GM23338 (cell line): ENCODE measurements around the gene RLF. TPM values are rescaled to one million over a fixed set of nuclear protein-coding genes. Genes with fewer than 3 reads are reported as not detected.

Experiments used
- ATAC-seq: fragments of 200-7000 bp; cut with Tn5 transposase; 3 replicates; pipeline ENCODE4 v1.9.1; 2020
- DNase-seq: peaks from one replicate; pipeline ENCODE4 v3.0.0-alpha.2; 2015; ENCODE audit warnings: low spot score
- H2AFZ ChIP-seq: fragments of 200-600 bp; sonication (generic); 2 replicates; pipeline ENCODE4 v1.8.0; 2016; ENCODE audit warnings: antibody characterized with exemption, mild to moderate bottlenecking, moderate library complexity
- H3F3A ChIP-seq: fragments of 200-600 bp; sonication (generic); replicated peaks from 2 replicates; pipeline ENCODE4 v1.8.0; 2017; ENCODE audit warnings: antibody characterized with exemption, mixed run types, low read depth
- H3K27ac ChIP-seq: fragments of 200-600 bp; sonication (generic); 2 replicates; pipeline ENCODE4 v1.6.1; 2016; ENCODE audit warnings: low read depth
- H3K27me3 ChIP-seq: fragments of 200-600 bp; sonication (generic); 2 replicates; pipeline ENCODE4 v1.8.0; 2016; ENCODE audit warnings: mild to moderate bottlenecking, mixed run types, moderate library complexity; ENCODE audit not compliant: insufficient read depth
- H3K36me3 ChIP-seq: fragments of 200-600 bp; sonication (generic); 2 replicates; pipeline ENCODE4 v1.8.0; 2016; ENCODE audit warnings: mild to moderate bottlenecking; ENCODE audit not compliant: insufficient read depth
- H3K4me1 ChIP-seq: fragments of 200-600 bp; sonication (generic); 2 replicates; pipeline ENCODE4 v1.8.0; 2016; ENCODE audit warnings: mild to moderate bottlenecking, moderate library complexity; ENCODE audit not compliant: insufficient read depth
- H3K4me2 ChIP-seq: fragments of 200-600 bp; sonication (generic); 2 replicates; pipeline ENCODE4 v1.7.1; 2017; ENCODE audit warnings: mixed run types
- H3K4me3 ChIP-seq: fragments of 200-600 bp; sonication (generic); 2 replicates; pipeline ENCODE4 v1.6.1; 2016; ENCODE audit warnings: mixed run types
- H3K79me2 ChIP-seq: fragments of 200-600 bp; sonication (generic); replicated peaks from 2 replicates; pipeline ENCODE4 v1.8.0; 2017; ENCODE audit warnings: mild to moderate bottlenecking; ENCODE audit not compliant: insufficient read depth
- H3K9me2 ChIP-seq: fragments of 200-600 bp; sonication (generic); 2 replicates; pipeline ENCODE4 v1.8.0; 2017; ENCODE audit not compliant: insufficient read depth
- H4K20me1 ChIP-seq: fragments of 200-600 bp; sonication (generic); replicated peaks from 2 replicates; pipeline ENCODE4 v1.8.0; 2017; ENCODE audit warnings: mild to moderate bottlenecking; ENCODE audit not compliant: insufficient read depth
- H3K27ac Mint-ChIP-seq: 2 replicates; pipeline ENCODE4 v1.8.0; 2020; ENCODE audit warnings: inconsistent platforms, mild to moderate bottlenecking, moderate library complexity, mixed read lengths
- H3K27me3 Mint-ChIP-seq: 3 replicates; pipeline ENCODE4 v1.8.0; 2022; ENCODE audit warnings: low read depth, mild to moderate bottlenecking, moderate library complexity, mixed read lengths, inconsistent platforms; ENCODE audit not compliant: insufficient read depth, poor library complexity
- H3K36me3 Mint-ChIP-seq: 3 replicates; pipeline ENCODE4 v1.8.0; 2021; ENCODE audit warnings: low read depth, mild to moderate bottlenecking, inconsistent platforms, moderate library complexity, mixed read lengths
- H3K4me1 Mint-ChIP-seq: 3 replicates; pipeline ENCODE4 v1.8.0; 2020; ENCODE audit warnings: mild to moderate bottlenecking, inconsistent platforms, mixed read lengths
- H3K4me3 Mint-ChIP-seq: 3 replicates; pipeline ENCODE4 v1.8.0; 2021; ENCODE audit warnings: moderate library complexity, mild to moderate bottlenecking, inconsistent platforms, mixed read lengths
- H3K9me3 Mint-ChIP-seq: 3 replicates; pipeline ENCODE4 v1.8.0; 2020; ENCODE audit warnings: moderate library complexity, mild to moderate bottlenecking, inconsistent platforms, mixed read lengths
- CREB1 ChIP-seq: fragments of 250-450 bp; sonication (Bioruptor Pico); IDR thresholded peaks from 2 replicates; pipeline ENCODE4 v1.5.0; 2020; ENCODE audit warnings: low read depth, mild to moderate bottlenecking, moderate library complexity
- CTCF ChIP-seq, 2 experiments: fragments of 200-600 bp in 1 of 2; sonication (generic) in 1 of 2; conservative IDR thresholded peaks; 2 replicates each; pipeline versions ENCODE4 v1.5.1 to v1.6.1; 2016 to 2017; ENCODE audit warnings: antibody characterized with exemption in 2 of 2, low read depth in 2 of 2, mild to moderate bottlenecking in 2 of 2, moderate library complexity in 1 of 2
- ETS1 ChIP-seq: IDR thresholded peaks from 2 replicates; pipeline ENCODE4 v1.6.1; 2016; ENCODE audit warnings: antibody characterized with exemption
- EZH2 ChIP-seq: fragments of 200-600 bp; sonication (generic); IDR thresholded peaks from one replicate; pipeline ENCODE4 v1.8.0; 2017; ENCODE audit warnings: antibody characterized with exemption, mild to moderate bottlenecking, low read depth; ENCODE audit not compliant: unreplicated experiment
- EZH2phosphoT487 ChIP-seq: fragments of 200-600 bp; sonication (generic); IDR thresholded peaks from one replicate; pipeline ENCODE4 v1.8.1; 2018; ENCODE audit warnings: antibody characterized with exemption; ENCODE audit not compliant: unreplicated experiment
- JUNB ChIP-seq: IDR thresholded peaks from one replicate; pipeline ENCODE4 v1.6.1; 2016; ENCODE audit warnings: antibody characterized with exemption; ENCODE audit not compliant: unreplicated experiment
- NANOG ChIP-seq: IDR thresholded peaks from 2 replicates; pipeline ENCODE4 v1.6.1; 2016; ENCODE audit warnings: antibody characterized with exemption, borderline replicate concordance
- POLR2AphosphoS5 ChIP-seq: IDR thresholded peaks from 2 replicates; pipeline ENCODE4 v1.6.1; 2016; ENCODE audit warnings: antibody characterized with exemption, low read depth
- STAT1 ChIP-seq: IDR thresholded peaks from one replicate; pipeline ENCODE4 v1.6.1; 2016; ENCODE audit warnings: antibody characterized with exemption; ENCODE audit not compliant: unreplicated experiment
- ZNF114 ChIP-seq: fragments of 250-450 bp; sonication (Bioruptor Pico); IDR thresholded peaks from 2 replicates; pipeline ENCODE4 v1.5.0; 2020; ENCODE audit warnings: mild to moderate bottlenecking, moderate library complexity
- ZNF331 ChIP-seq: fragments of 250-450 bp; sonication (Bioruptor Pico); IDR thresholded peaks from 2 replicates; pipeline ENCODE4 v1.5.0; 2020; ENCODE audit warnings: low read depth, mild to moderate bottlenecking, moderate library complexity
- polyA plus RNA-seq: library from polyadenylated mRNA; unstranded; fragments of >200 nt; fragmentation: Nextera tagmentation; extraction: Ambion mirVana; gene quantifications from 2 replicates; pipeline ENCODE4 v1.2.1, GENCODE V29; 2016
- total RNA-seq: library from RNA; depleted of rRNA; stranded (reverse); fragments of >200 nt; shearing (Covaris generic); gene quantifications from 2 replicates; pipeline ENCODE4 v1.2.3, GENCODE V29; 2014
- TF ChIP-seq, protein P1 (sequence below): fragments of 250-450 bp; sonication (Bioruptor Pico); IDR thresholded peaks from 2 replicates; pipeline ENCODE4 v1.5.0; 2020; ENCODE audit warnings: mild to moderate bottlenecking, moderate library complexity

The RLF gene
- total and polyA plus RNA-seq, 2 experiments from 2014 or later: 6.6 to 21.1 TPM

GRCh38 chr1:40161888-40162397 is 756 bp downstream of the RLF start:
- Mint-ChIP-seq H3K9me3 (no peaks in the 10 kb centered on the region), H3K4me1 (peaks cover 6% of the 10 kb centered on the region), H3K27ac (no peak overlapping the region), H3K27me3 (peaks cover 2% of the 10 kb centered on the region), H3K4me3 (no peak overlapping the region), H3K36me3 (no peaks in the 10 kb centered on the region)
- peaks cover 37% of the 10 kb centered on the region for H4K20me1 ChIP-seq
- H3K9me2 ChIP-seq: no peaks in the 10 kb centered on the region
- no peaks in the 10 kb centered on the region for H3K36me3 ChIP-seq
- DNase-seq (no peak), ATAC-seq (no peak)
- peaks cover 13% of the 10 kb centered on the region for H3K4me1 ChIP-seq
- H3K27me3 ChIP-seq: no peaks in the 10 kb centered on the region
- peak overlapping the region; percentile 66 for H2AFZ ChIP-seq
- peak overlapping the region; percentile 92 for H3K4me3 ChIP-seq
- H3F3A ChIP-seq: 0 out of 2 replicates have a peak, but pooled peaks cover 3% of the 10 kb centered on the region
- peak overlapping the region; percentile 87 for H3K4me2 ChIP-seq
- peak overlapping the region; percentile 82 for H3K27ac ChIP-seq
- TF ChIP-seq ZNF331 (CRISPR knock-in tag): no peak
- no peak for TF ChIP-seq ETS1
- no peak for TF ChIP-seq ZNF114 (CRISPR knock-in tag)
- peaks cover 57% of the 10 kb centered on the region for H3K79me2 ChIP-seq

GRCh38 chr1:40162753-40163441 is 1.7 kb downstream of the RLF start:
- peaks cover 2% of the 10 kb centered on the region for H3K27me3 Mint-ChIP-seq
- H3K36me3 Mint-ChIP-seq: no peaks in the 10 kb centered on the region
- Histone ChIP-seq H4K20me1 (peaks cover 45% of the 10 kb centered on the region), H3K79me2 (peaks cover 67% of the 10 kb centered on the region), H3F3A (0 out of 2 replicates have a peak, but pooled peaks cover 3% of the 10 kb centered on the region), H3K9me2 (no peaks in the 10 kb centered on the region), H3K4me1 (peaks cover 13% of the 10 kb centered on the region), H3K4me3 (peak overlapping the region; percentile 92), H3K27me3 (no peaks in the 10 kb centered on the region), H3K36me3 (no peaks in the 10 kb centered on the region), H3K4me2 (peak overlapping the region; percentile 87), H2AFZ (no peak overlapping the region), H3K27ac (no peak overlapping the region)
- H3K27ac Mint-ChIP-seq: no peak overlapping the region
- peaks cover 6% of the 10 kb centered on the region for H3K4me1 Mint-ChIP-seq
- peak; percentile 21 for DNase-seq
- no peaks in the 10 kb centered on the region for H3K9me3 Mint-ChIP-seq
- no peak overlapping the region for H3K4me3 Mint-ChIP-seq
- ATAC-seq: no peak
- TF ChIP-seq ZNF331 (CRISPR knock-in tag): no peak
- TF ChIP-seq EZH2phosphoT487: no peak
- no peak for TF ChIP-seq CREB1
- no peak for TF ChIP-seq STAT1
- no peak for TF ChIP-seq EZH2
- no peak for TF ChIP-seq JUNB
- no peak for TF ChIP-seq NANOG
- TF ChIP-seq, protein P1, sequence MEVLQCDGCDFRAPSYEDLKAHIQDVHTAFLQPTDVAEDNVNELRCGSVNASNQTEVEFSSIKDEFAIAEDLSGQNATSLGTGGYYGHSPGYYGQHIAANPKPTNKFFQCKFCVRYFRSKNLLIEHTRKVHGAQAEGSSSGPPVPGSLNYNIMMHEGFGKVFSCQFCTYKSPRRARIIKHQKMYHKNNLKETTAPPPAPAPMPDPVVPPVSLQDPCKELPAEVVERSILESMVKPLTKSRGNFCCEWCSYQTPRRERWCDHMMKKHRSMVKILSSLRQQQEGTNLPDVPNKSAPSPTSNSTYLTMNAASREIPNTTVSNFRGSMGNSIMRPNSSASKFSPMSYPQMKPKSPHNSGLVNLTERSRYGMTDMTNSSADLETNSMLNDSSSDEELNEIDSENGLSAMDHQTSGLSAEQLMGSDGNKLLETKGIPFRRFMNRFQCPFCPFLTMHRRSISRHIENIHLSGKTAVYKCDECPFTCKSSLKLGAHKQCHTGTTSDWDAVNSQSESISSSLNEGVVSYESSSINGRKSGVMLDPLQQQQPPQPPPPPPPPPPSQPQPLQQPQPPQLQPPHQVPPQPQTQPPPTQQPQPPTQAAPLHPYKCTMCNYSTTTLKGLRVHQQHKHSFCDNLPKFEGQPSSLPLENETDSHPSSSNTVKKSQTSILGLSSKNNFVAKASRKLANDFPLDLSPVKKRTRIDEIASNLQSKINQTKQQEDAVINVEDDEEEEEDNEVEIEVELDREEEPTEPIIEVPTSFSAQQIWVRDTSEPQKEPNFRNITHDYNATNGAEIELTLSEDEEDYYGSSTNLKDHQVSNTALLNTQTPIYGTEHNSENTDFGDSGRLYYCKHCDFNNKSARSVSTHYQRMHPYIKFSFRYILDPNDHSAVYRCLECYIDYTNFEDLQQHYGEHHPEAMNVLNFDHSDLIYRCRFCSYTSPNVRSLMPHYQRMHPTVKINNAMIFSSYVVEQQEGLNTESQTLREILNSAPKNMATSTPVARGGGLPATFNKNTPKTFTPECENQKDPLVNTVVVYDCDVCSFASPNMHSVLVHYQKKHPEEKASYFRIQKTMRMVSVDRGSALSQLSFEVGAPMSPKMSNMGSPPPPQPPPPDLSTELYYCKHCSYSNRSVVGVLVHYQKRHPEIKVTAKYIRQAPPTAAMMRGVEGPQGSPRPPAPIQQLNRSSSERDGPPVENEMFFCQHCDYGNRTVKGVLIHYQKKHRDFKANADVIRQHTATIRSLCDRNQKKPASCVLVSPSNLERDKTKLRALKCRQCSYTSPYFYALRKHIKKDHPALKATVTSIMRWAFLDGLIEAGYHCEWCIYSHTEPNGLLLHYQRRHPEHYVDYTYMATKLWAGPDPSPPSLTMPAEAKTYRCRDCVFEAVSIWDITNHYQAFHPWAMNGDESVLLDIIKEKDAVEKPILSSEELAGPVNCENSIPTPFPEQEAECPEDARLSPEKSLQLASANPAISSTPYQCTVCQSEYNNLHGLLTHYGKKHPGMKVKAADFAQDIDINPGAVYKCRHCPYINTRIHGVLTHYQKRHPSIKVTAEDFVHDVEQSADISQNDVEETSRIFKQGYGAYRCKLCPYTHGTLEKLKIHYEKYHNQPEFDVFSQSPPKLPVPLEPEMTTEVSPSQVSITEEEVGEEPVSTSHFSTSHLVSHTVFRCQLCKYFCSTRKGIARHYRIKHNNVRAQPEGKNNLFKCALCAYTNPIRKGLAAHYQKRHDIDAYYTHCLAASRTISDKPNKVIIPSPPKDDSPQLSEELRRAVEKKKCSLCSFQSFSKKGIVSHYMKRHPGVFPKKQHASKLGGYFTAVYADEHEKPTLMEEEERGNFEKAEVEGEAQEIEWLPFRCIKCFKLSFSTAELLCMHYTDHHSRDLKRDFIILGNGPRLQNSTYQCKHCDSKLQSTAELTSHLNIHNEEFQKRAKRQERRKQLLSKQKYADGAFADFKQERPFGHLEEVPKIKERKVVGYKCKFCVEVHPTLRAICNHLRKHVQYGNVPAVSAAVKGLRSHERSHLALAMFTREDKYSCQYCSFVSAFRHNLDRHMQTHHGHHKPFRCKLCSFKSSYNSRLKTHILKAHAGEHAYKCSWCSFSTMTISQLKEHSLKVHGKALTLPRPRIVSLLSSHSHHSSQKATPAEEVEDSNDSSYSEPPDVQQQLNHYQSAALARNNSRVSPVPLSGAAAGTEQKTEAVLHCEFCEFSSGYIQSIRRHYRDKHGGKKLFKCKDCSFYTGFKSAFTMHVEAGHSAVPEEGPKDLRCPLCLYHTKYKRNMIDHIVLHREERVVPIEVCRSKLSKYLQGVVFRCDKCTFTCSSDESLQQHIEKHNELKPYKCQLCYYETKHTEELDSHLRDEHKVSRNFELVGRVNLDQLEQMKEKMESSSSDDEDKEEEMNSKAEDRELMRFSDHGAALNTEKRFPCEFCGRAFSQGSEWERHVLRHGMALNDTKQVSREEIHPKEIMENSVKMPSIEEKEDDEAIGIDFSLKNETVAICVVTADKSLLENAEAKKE (CRISPR knock-in tag): no peak
- no peak for TF ChIP-seq ZNF114 (CRISPR knock-in tag)
- TF ChIP-seq POLR2AphosphoS5: no peak
- no peak for TF ChIP-seq CTCF (conservative IDR thresholded peaks at IDR 0.05; ENCODE audit: low read depth in 2 of 2)
